NCI-H2081 treated with DMSO at 0.1 percent for 48 hours (cell line): ENCODE results near the gene TRAF4.
"Not testable (repeated sequence)": the region's sequence is repeated elsewhere in the genome, so short reads cannot be mapped to it uniquely, and the experiment has no call there.

Experiments used
- DNase-seq: peaks from one replicate; lab custom pipeline; 2025; lab: John Stamatoyannopoulos, UW

The TRAF4 gene

DNA sequence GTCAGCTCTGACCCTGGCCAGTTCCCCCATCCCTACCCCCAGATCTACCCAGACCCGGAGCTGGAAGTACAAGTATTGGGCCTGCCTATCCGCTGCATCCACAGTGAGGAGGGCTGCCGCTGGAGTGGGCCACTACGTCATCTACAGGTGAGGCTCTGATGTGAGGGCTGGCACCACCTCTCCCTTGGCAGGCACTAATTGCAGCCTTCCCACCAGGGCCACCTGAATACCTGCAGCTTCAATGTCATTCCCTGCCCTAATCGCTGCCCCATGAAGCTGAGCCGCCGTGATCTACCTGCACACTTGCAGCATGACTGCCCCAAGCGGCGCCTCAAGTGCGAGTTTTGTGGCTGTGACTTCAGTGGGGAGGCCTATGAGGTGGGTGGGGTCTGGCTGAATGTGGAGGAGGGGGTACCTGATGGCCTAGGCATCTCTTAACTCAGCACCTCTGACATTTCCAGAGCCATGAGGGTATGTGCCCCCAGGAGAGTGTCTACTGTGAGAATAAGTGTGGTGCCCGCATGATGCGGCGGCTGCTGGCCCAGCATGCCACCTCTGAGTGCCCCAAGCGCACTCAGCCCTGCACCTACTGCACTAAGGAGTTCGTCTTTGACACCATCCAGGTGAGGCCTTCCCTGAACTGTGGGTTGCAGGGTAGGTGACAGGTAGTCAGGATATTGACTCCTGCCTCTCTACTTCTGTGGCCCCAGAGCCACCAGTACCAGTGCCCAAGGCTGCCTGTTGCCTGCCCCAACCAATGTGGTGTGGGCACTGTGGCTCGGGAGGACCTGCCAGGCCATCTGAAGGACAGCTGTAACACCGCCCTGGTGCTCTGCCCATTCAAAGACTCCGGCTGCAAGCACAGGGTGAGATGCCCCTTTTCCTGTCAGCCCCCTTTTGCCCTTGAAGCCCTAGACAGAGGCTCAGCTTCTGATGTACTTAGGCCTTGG lies 4.3 kb downstream of the TRAF4 start:
- DNase-seq = no peak

DNA sequence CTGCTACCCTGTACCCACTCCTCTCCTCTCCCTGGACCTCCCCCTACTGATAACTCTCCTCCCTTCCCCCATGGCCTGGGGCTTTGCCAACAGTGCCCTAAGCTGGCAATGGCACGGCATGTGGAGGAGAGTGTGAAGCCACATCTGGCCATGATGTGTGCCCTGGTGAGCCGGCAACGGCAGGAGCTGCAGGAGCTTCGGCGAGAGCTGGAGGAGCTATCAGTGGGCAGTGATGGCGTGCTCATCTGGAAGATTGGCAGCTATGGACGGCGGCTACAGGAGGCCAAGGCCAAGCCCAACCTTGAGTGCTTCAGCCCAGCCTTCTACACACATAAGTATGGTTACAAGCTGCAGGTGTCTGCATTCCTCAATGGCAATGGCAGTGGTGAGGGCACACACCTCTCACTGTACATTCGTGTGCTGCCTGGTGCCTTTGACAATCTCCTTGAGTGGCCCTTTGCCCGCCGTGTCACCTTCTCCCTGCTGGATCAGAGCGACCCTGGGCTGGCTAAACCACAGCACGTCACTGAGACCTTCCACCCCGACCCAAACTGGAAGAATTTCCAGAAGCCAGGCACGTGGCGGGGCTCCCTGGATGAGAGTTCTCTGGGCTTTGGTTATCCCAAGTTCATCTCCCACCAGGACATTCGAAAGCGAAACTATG lies 5.2 kb downstream of the TRAF4 start:
- DNase-seq = no peak

DNA sequence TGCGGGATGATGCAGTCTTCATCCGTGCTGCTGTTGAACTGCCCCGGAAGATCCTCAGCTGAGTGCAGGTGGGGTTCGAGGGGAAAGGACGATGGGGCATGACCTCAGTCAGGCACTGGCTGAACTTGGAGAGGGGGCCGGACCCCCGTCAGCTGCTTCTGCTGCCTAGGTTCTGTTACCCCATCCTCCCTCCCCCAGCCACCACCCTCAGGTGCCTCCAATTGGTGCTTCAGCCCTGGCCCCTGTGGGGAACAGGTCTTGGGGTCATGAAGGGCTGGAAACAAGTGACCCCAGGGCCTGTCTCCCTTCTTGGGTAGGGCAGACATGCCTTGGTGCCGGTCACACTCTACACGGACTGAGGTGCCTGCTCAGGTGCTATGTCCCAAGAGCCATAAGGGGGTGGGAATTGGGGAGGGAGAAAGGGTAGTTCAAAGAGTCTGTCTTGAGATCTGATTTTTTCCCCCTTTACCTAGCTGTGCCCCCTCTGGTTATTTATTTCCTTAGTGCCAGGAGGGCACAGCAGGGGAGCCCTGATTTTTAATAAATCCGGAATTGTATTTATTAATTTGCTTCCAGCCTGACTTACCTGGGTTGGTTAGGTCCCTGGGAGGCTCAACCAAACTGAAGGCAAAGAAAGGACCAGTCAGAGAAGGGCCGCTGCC lies 5.8 kb downstream of the TRAF4 start:
- no peak for DNase-seq

DNA sequence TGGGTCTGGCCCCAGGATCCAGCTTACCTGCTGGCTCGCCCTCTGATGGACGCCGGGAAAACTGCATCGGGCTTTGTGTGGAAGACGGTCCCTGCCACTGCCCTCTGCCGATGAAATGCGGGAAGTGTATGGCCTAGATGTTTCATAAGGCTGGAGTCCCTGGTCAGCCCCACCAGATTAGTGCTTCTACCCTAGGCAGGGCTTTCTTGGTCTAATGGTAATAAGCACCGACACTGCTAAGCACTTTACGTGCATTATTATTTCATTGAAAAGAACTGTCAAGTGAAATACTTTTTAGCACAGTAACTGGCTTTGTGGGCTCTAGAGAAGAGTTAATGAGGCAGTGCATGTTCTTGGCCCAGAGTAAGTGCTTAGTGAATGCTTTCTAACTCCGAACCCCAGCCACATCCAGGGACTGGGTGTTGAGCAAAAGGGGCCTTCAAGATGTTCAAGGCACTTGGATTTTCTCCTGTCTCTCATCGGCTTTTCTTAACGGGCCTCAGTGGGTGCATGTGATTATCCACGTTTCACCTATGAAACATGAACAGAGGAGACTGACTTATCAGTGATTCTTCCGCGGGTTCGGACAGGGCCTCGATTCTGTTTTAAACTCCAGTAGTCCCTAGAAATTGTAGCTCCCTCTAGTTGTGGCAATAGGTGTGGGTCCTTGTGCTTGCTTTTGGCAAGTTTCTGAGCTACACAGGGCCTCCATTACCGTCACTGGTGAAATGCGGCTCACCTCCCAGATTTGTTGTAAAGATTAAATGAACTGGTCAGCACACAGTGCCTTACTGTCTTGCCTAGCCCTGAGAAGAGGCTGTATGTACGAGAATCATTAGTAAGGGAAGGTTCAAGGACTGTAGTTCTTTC lies 6.6 kb downstream of the TRAF4 start:
- DNase-seq = peak; percentile 45

DNA sequence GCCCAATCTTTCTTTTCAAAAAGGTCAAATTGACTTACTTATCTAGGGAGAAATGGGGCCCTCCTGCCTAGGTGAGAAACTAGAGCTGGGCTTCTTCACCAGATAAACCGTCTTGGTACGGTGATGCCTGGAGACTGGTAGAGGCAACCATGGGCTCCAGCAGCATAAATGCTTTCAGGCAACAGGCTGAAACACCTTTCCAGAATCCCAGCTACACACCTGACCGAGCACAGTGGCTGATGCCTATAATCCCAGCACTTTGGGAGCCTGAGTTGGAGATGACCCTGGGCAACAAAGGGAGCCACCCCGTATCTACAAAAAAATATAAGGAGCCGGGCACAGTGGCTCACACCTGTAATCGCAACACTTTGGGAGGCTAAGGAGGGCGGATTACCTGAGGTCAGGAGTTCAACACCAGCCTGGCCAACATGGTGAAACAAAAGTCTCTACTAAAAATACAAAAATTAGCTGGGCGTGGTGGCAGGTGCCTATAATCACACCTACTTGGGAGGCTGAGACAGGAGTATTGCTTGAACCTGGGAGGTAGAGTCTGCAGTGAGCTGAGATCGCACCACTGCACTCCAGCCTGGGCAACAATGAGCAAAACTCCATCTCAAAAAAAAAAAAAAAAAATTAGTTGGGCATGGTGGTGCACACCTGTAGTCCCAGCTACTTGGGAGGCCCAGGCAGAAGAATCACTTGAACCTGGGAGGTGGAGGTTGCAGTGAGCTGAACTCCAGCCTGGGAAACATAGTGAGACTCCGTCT lies 8.0 kb downstream of the TRAF4 start:
- DNase-seq = no peak

DNA sequence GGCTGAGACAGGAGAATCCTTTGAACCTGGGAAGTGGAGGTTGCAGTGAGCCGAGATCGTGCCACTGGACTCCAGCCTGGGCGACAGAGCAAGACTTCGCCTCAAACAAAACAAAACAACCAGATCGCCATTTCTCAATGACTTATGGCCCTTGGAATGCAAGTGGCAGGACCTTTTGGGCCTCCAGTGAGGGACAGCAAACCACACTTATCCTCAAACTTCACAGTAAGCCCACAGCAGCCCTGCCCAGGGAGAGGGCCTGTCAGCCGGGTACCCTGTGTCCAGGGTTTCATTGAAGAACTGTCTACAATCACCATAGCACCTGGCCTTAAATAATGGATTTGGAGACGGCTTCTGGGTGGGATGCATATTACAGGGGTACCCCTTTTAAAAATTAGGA lies 11.7 kb downstream of the TRAF4 start:
- DNase-seq = no peak

DNA sequence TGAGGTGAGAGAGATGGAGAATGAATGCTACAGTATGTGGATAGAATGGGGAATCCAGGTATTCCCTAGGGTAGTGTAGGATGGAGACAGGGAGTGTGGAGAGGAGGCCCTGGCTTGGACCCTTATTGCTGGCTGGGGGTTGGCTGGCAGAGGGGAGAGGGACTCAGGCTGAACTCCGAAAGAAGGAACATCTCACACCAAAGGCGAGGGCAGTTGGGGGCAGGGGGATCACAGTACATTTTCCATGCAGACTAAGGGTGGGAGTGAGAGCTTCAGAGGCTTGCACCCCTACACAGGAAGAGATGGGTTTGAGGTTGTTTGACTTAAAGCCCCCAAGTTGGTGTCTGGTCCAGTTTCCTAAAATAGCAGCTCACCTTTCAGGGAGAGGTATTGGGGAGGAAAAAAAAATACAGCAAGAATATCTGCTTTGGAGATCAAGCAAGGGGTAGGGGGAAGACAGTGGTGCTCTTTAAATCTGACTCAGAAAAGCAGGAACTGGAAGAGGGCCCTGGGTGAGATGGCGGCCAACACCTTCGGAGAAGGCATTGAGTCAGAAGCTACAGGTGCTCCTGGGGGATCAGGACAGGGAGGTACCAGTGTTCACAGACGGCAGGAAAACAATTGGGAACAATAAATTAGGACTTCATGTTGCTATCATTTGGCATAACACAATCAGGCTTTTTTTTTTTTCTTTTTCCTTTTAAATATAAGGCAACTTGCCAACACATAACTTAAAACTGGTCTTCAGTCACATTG lies 12.4 kb downstream of the TRAF4 start:
- DNase-seq = no peak

DNA sequence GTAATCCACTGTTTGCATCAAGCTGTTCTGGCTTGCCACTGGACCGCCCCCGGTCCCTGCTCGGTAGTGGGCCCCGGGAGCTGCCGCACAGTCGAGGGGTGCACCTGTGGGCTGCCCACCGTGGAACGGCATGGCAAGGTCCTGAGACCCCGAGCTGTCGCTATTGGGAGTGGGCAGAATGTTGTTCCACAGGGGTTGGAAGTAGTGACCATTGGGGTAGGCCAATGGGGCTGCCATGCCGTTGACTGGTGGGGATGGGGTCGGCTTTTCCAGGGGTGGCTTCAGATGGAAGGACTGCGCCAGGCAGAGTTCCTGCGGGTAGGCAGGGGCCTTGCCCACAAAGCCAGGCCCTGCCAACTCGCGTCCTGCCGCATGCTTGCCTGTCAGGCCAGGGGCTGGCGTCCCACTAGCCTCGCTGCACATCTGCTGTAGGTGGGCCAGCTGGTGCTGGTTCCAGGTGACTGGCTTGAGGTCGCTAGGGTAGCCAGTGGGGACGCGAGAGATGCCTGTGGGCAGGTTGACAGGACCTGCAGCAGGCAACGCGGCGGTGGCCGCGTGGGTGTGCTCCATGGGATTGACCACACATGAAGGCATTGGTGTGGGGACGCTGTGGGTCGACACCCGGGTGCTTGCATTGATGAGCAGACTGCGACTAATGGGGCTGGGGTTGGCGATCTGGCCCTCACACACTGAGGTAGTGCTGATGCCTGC lies 14.8 kb downstream of the TRAF4 start:
- DNase-seq = no peak

DNA sequence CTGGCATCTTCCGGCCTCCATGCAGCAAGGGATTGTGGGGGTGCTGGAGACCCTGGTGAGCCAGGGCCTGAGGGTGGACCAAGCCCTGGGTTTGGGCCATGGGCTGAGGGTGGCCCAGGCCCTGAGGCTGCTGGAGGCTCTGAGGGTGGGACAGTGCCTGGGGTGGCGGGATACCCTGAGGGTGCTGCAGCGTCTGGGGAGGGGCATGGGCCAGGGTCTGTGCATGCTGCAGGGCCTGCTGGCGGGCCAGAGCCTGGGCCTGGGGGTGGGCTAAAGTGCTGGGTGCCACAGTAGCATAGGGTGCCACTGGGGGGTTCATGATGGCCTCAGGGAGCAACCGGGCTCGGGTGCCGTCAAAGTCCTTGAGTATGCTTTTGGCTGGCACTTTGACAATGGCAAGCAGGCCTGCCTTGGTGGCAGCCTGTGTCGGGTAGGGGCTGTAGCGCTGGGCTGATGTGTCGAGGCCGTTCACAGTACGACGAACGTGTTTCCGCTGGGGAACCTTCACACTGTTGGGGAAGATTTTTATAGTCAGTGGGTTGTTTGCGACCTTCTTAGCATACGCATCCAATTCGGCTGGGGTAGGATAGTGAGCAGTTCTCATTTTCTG lies 15.6 kb downstream of the TRAF4 start:
- DNase-seq = no peak

DNA sequence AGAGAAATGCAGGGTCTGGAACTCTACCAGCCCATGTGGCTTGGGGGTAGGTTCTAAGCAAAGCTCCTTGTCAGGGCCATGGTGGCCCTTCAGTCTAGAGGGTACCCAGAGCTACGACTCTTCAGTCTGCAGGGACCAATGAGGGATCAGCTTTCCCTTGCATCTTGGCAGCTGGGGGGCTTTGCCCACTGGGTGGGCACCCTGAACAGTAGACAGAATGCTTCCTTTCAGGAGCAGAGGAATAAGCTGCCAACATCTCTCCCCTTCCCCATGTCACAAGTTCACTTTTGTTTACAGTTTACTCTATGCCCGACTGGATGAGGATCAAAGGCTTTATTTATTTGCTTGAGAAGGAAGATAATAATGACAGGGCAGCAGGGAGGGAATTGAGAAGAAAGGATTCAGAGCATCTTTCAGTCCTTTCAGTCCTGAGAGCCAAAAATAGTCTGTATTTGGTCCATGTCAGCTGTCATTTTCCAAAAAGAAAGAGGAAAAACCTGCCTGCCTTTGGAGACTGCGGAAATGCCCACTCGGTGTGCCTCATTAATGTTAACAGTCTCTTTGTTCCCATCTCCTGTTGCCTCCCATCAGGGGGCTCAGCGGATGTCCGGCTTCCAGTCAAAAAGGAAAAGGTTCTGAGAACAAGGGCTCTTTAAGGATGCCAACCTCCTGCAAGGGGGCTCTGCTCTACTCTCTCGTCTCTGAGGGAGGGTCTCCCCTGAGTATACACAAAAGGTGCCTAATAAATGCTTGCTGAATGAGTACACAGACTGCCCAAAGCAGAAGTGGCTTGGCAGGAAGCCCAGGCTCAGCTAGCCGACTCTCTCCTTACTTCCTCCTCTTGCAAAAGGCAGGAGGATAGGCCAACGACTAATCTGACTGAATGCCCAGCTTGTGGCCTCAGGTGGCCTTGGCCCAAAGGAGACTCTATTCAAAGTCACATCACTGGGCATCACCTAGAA lies 17.1 kb downstream of the TRAF4 start:
- no peak for DNase-seq

DNA sequence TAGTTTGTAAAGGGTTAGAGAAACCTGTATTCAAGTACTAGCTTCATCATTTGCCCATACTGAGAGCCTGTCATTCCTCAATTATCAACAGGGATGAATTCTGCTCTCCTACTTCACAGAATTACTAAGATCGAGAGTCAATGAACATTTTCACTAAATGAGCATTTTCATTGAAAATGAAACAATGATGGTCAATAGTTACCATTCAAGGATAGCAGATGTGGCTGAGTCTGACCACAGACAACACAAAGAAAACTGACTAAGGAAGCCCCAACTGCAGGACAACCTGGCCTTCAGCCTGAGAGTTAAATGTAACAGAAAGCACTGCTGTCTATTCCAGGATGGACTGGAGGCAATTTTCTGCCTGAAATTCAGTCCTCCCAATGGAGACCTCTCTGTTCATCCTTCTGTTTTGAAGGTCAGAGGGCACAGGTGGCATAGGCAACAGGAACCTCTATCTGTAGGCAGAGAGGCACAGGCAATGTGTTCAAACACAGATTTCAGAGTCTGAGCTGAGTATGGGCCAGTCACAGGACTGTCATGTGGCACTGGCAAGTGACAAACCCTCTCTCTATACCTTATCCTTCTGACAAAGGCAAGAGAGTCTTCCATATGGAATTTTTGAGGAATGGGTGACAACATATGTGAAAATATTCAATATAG lies 19.5 kb downstream of the TRAF4 start:
- no peak for DNase-seq

DNA sequence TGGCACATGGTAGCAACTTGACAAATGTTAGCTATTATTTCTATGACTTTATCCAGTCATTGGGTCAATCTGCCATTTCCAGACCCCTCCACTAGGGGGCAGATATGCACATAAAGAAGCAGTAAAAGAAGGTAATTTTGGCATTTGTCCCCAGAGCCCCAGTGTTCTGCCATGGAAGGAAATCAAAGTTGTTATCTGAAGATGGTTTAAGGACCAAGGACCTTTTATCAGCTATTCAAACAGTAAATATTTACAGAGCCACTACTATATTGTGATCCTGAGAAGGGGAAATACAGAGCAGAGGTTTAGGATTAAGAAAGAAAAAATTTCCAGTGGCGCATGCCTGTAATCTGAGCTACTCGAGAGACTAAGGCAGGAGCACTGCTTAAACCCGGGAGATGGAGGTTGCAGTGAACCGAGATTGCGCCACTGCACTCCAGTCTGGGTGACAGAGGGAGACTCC lies 20.0 kb downstream of the TRAF4 start:
- DNase-seq = no peak

DNA sequence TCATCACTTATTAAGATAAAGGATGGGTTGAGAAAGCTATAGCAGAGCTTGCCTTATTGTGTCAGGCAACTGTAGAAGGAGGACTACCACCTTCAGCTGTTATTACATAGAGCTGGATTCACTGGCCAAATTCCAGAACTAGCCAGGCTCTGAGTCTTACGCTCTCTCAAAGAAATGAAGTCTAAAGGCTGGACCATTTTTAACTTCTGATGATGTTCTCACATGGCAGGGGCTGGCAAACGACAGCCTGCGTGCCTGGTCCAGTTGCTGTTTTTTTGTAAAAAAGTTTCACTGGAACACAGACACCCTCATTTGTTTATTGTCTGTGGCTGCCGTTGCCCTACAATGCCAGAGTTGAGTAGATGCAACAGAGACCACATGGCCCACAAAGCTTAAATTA lies 21.2 kb downstream of the TRAF4 start:
- DNase-seq = no peak

DNA sequence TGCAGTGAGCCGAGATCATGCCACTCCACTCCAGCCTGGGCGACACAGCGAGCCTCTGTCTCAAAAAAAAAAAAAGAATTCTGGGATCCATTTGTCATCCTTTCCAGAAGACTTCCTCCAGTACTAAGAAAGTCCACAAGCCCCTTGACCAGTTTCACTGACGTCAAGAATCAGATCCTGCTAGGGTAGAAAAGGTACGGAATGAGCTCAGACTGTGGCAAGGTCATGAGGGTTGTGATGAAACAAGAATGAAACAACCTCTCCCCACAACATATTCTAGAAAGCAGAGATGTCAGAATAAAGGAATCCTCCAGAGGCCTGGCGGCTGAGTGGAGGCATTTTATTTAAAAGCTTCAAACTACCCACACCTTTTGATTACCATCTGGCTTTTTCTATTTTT lies 29.9 kb downstream of the TRAF4 start:
- DNase-seq = no peak

DNA sequence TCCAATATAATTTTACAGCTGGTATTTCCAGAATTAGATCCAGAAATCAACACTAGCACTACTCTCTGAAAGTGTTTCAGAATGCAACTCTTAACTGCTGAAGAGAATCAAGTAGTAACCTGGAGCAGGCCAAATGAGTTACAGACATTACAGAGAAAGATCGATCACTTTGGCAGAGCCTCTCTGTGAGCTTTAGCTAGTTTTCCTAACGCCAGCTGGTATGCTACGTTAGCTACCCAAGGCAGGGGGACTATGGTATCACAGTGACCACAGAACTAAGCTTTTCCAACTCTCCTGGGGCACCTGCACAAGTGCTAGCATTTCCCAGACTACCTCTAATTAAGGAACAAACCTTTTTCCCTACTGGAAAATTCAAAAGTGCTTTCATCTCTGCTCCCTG lies 30.4 kb downstream of the TRAF4 start:
- DNase-seq = no peak

DNA sequence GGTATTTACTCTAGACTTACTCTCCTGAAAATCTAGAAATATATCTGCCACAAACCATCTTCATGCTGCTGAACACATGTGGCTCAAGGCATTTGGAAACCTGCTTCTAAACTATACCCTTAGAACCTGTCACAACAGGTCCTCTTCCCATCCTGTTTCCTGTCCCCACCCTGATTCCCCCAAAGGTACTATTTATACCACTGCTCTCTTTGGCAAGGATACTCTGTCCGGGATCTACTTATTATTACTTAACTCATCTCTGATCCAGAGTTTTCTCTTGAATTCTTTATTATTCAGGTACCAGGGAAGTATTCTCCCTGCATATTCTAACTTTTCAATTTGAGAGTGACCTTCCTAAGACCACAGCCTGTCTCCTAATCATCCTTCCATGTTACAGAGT lies 33.4 kb downstream of the TRAF4 start:
- no peak for DNase-seq

DNA sequence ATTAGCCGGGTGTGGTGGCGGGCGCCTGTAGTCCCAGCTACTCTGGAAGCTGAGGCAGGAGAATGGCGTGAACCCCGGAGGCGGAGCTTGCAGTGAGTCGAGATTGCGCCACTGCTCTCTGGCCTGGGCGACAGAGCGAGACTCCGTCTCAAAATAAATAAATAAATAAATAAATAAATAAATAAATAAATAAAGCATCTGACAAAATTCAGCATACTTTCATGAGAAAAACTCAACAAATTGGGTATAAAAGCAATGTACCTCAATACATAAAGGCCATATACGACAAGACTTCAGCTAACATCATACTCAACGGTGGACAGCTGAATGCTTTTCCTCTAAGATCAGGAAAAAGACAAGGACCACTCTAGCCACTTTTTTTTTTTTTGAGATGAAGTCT lies 35.8 kb downstream of the TRAF4 start:
- DNase-seq = not testable (repeated sequence)
